GM19043 (cell line): ENCODE measurements around the gene SCPEP1.

Experiments
- ATAC-seq: cut with Tn5 transposase; IDR thresholded peaks from one replicate; pipeline ENCODE4 v1.9.1; 2021; ENCODE audit warnings: low read depth; ENCODE audit not compliant: unreplicated experiment

SCPEP1 gene

DNA sequence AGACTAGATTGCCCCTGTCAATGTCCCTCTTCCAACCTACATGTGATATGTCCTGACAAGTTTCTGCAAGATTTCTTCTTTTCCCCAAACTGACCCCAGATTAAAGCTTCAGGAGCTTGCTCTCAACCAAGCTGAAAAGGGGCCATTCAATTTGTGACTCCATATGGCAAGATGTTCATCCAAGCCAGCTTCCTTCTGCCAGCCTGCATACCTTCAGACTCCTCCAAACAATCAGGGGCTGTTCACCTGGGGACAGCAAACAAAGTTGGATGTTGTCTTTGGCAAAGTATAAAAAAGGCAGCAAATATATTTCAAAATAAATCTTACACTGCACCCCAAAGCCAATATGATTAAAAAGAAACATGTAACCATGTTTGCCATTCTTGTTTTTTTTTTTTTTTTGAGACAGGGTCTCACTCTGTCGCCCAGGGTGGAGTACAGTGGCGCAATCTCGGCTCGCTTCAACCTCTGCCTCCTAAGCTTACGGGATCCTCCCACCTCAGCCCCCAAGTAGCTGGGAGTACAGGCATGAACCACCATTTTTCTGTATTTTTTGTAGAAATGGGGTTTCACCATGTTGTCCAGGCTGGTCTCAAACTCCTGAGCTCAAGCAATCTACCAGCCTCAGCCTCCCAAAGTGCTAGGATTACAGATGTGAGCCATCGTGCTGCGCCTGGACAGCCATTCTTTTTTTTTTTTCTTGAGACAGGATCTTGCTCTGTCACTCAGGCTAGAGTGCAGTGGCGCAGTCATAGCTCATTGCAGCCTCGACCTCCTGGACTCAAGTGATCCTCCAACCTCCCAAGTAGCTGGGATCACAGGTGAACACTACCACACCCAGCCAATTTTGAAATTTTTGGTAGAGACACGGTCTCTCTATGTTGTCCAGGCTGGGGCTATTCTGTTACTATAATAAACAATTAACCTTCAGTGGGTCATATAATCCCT, 57.1 kb downstream of the SCPEP1 start:
- no peak for ATAC-seq

DNA sequence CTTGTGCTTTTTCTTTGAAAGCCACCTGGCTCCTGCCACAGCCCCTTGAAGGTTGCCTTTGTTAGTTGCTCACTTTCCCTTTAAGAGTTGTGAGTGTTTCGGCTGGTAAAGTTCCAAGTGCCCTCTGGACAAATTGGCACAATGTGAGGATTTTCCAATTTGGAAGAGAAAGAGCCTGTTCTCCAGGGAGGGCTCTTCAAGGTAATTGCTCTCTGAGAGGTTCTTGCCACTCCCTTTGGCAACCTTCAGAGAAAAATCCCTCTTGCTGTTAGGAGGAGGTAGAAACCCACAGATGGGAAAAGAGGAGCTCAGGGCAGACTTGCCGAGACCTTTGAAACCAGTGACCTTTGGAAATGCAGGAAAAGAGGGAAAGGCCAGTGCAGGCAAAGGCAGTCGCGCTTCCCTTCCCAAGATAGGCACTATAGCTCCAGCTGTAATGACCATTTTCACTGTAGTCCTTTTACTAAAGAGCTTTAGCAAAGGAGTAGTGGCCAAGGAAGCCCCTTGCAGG, 58.1 kb downstream of the SCPEP1 start:
- ATAC-seq, result no peak

DNA sequence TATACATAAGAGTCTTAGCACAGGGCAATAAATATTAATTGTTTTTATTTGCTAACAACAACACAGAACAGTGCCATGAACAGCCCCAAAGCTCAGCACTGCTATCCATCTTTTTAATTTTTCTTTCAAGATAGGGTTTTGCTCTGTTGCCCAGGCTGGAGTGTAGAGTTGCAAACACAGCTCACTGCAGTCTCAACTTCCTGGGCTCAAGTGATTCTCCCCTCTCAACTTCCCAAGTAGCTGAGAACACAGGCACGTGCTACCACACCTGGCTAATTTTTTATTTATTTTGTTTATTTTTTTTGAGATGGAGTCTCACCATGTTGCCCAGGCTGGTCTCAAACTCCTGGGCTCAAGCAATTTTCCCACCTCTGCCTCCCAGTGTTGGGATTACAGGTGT, 59.5 kb downstream of the SCPEP1 start:
- no peak for ATAC-seq

- no peak for ATAC-seq
Measured at GRCh38 chr17:57038486-57038885, 60.6 kb downstream of the SCPEP1 start.

DNA sequence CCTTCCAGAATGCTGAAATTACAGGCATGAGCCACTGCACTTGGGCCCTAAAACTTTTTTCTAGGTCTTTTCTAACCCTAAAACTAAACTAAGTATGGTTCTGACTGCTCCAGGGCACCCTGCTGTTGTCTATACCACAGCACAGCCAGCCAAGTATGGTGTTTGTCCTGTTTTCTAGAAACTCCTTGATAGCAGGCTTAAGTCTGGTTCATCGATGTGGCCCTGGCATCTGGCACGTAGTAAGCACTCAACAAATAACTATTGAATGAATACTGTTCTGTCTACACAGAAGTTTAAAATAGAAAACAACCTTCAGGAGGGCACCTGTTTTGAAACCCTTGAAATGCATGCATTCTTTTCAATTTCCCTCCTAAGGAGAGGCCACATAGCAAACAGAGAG, 62.6 kb downstream of the SCPEP1 start:
- ATAC-seq, result no peak

DNA sequence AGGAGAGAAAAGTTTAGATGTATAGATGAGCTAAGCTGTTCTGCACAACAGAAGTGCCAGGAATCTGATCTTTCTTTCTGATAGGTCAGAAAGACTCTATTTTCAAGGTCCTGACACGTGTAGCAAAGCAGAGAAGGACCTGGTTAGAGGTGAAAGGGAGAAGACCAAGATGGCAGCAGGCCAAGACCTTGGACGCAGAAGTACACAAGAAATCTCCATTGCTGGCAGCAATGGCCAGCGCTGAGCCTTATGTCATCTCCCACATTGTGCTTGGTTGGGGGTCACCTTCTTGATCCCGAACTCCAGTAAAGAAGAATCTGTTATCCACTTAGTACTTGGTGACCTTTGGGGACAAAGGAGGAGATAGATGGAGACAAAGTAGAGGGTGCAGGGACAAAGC, 65.3 kb downstream of the SCPEP1 start:
- no peak for ATAC-seq

DNA sequence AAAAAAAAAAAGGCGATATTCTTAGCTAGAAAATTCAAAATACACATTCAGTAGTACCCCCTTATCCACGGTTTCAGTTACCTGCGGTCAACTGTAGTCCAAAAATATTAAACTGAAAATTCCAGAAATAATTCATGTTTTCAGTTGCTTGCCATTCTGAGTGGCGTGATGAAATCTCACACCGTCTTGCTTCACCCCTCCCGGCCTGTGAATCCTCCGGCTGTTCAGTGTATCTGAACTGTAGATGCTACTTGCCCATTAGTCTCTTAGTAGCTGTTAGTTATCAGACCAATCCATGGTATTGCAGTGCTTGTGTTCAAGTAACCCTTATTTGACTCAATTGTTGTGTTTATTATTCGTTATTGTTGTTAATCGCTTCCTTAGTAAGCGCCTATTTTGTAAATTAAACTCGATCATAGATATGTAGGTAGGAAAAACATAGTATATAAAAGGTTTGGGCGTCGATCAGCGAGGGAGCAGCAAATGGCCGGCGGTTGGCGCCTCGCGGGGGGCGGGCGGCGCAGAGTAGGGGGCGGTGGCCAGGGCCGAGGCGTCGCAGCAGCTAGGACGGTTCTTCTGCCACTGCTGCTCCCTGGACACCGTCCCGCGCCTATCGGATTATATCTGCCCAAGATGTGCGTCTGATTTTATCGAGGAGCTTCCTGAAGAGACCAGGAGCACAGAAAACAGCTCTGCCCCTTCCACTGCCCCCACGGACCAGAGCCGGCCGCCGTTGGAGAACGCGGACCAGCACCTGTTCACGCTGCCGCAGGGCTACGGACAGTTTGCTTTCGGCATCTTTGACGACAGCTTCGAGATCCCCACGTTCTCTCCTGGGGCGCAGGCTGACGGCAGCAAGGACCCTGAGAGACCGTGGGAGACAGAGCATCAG, 67.3 kb downstream of the SCPEP1 start:
- no peak for ATAC-seq

DNA sequence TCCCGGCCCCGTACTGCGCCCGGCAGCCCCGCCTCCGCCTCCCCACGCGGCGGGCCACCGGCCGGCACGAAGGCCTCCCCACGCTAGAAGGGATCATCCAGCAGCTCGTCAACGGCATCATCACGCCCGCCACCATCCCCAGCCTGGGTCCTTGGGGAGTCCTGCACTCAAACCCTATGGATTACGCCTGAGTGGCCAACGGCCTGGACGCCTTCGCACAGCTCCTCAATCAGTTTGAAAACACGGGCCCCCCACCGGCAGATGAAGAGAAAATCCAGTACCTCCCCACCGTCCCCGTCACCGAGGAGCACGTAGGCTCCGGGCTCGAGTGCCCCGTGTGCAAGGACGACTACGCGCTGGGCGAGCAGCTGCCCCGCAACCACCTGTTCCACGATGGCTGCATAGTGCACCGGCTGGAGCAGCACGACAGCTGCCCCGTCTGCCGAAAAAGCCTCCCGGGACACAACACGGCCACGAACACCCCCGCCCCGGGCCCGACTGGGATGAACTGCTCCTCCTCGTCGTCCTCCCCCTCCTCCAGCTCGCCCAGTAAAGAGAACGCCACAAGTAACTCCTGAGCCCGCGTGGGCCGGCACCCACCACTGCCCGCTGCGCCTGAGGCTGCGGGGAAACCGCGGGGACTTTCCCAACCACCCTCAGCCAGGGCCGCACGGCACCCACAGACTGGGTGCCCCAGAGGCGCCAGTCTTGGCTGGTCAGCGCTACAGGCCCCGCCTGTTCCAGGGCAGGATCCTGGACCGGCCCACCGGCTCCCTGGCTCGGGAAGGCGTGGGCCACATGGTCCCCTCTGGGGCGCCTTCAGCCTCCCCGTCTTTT, 68.2 kb downstream of the SCPEP1 start:
- ATAC-seq, result no peak

- ATAC-seq, result no peak
Measured at GRCh38 chr17:57046749-57047148, 68.8 kb downstream of the SCPEP1 start.

DNA sequence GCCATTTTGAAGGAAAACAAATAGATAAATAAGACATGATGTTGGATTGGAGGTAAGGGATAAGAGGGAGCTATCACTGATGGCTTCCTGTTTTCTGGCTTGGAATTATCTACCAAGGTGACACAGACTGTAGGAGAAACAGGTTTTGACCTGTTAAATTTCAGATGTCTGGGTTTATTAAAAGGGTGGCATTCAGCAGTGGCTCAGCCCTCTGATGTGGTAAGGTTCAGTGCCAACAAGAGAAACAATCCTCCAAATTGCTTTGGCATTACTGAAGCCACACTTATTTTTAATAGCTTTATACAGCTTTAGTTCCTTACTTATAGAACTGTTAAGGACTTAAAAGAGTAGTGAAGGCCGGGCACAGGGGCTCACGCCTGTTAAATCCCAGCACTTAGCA, 70.2 kb downstream of the SCPEP1 start:
- no peak for ATAC-seq

DNA sequence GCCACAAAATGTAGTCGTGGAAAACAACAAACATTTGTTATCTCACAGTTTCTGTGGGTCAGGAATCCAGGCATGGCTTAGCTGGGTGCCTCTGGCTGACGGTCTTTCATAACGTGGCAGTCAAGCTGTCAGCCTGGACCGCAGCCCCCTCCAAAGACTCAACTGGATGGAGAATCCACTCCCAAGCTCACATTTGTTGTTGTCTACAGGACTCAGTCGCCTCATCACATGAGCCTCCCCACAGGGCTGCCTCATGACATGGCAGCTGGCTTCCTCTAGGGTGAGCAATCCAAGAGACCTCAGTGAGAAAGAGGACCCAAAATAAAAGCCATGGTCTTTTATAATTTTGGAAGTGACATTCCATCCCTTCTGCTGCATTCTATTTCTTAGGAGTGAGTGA, 72.4 kb downstream of the SCPEP1 start:
- no peak for ATAC-seq

- no peak for ATAC-seq
Measured at GRCh38 chr17:57051886-57052361, 74.0 kb downstream of the SCPEP1 start.
